ENCODE results near the gene BMERB1.

- no peak for TF ChIP-seq CTCF (IDR thresholded peaks at IDR 0.05)
- no peak for TF ChIP-seq POLR2A (IDR thresholded peaks at IDR 0.05)
Observed at GRCh38 chr16:15593235-15593634, 158.8 kb downstream of the BMERB1 start.
